NCI-H1048 (cell line): ENCODE results near the gene PDE2A.
"Not testable (repeated sequence)": the region's sequence is repeated elsewhere in the genome, so short reads cannot be mapped to it uniquely, and the experiment has no call there.

Experiments used
- DNase-seq: peaks from one replicate; lab custom pipeline; 2025; lab: John Stamatoyannopoulos, UW

The PDE2A gene

GRCh38 chr11:72576661-72577060 lies 97.6 kb downstream of the PDE2A start:
- no peak for DNase-seq

- no peak for DNase-seq
Observed at GRCh38 chr11:72576243-72576595, 98.0 kb downstream of the PDE2A start.

GRCh38 chr11:72575533-72576242 lies 98.5 kb downstream of the PDE2A start:
- DNase-seq = no peak

- DNase-seq = no peak
Observed at GRCh38 chr11:72574548-72575460, 99.4 kb downstream of the PDE2A start.

GRCh38 chr11:72573855-72574445 lies 100.3 kb downstream of the PDE2A start:
- DNase-seq = no peak

- no peak for DNase-seq
Observed at GRCh38 chr11:72573072-72573854, 101.0 kb downstream of the PDE2A start.

GRCh38 chr11:72572540-72572939 lies 101.7 kb downstream of the PDE2A start:
- not testable (repeated sequence) for DNase-seq

- DNase-seq = no peak
Observed at GRCh38 chr11:72570893-72571661, 103.1 kb downstream of the PDE2A start.

- DNase-seq = no peak
Observed at GRCh38 chr11:72569966-72570892, 104.0 kb downstream of the PDE2A start.

- DNase-seq = no peak
Observed at GRCh38 chr11:72568861-72569260, 105.4 kb downstream of the PDE2A start.

- no peak for DNase-seq
Observed at GRCh38 chr11:72562431-72562830, 111.8 kb downstream of the PDE2A start.

- no peak for DNase-seq
Observed at GRCh38 chr11:72561856-72562255, 112.4 kb downstream of the PDE2A start.

- not testable (repeated sequence) for DNase-seq
Observed at GRCh38 chr11:72560864-72561263, 113.4 kb downstream of the PDE2A start.

- DNase-seq = no peak
Observed at GRCh38 chr11:72556433-72556832, 117.8 kb downstream of the PDE2A start.

GRCh38 chr11:72555014-72555522 lies 119.2 kb downstream of the PDE2A start:
- not testable (repeated sequence) for DNase-seq

- DNase-seq = no peak
Observed at GRCh38 chr11:72553706-72554105, 120.5 kb downstream of the PDE2A start.

- DNase-seq = no peak
Observed at GRCh38 chr11:72552399-72552910, 121.8 kb downstream of the PDE2A start.

GRCh38 chr11:72551571-72551970 lies 122.7 kb downstream of the PDE2A start:
- no peak for DNase-seq

- DNase-seq = no peak
Observed at GRCh38 chr11:72548463-72548862, 125.8 kb downstream of the PDE2A start.

GRCh38 chr11:72546866-72547265 lies 127.4 kb downstream of the PDE2A start:
- no peak for DNase-seq
